Measurements from ENCODE around the gene SNRPB2. TPM values are rescaled to one million over a fixed set of nuclear protein-coding genes. Genes with fewer than 3 reads are reported as not detected.

SNRPB2 gene
- total RNA-seq, 1 experiment from 2014 or later, result 78.4 TPM

GRCh38 chr20:16759181-16759563, 29.3 kb downstream of the SNRPB2 start:
- H3K79me2 ChIP-seq (ENCODE audit: insufficient read depth, low read length), result no peaks in the 10 kb centered on the region
- peaks cover 16% of the 10 kb centered on the region; the same call in 1 of the 2 replicates for H3K27me3 ChIP-seq (ENCODE audit: insufficient read depth, low read length)
- no peak overlapping the region for H3K9ac ChIP-seq (ENCODE audit: low read length)
- 0 out of 4 replicates have a peak, but pooled peaks cover 0 to 6% of the 10 kb centered on the region in 2 experiments for H3K4me1 ChIP-seq (ENCODE audit: control insufficient read depth in 1 of 2, insufficient read depth in 2 of 2, low read length in 2 of 2)
- no peak overlapping the region for H3K27ac ChIP-seq (ENCODE audit: low read depth, low read length)
- DNase-seq (ENCODE audit: low read depth, low spot score) (no peak), ATAC-seq (no peak)
- H3K4me2 ChIP-seq (ENCODE audit: low read length), result no peak overlapping the region
- H3K9me2 ChIP-seq (ENCODE audit: insufficient read depth), result no peaks in the 10 kb centered on the region
- H2AFZ ChIP-seq (ENCODE audit: low read depth, low read length, poor library complexity, severe bottlenecking), result no peak overlapping the region
- H3K9me3 ChIP-seq (ENCODE audit: control insufficient read depth in 1 of 2, insufficient read depth in 1 of 2, low read depth in 1 of 2, low read length in 2 of 2), result no peaks in the 10 kb centered on the region
- H3K36me3 ChIP-seq (ENCODE audit: control insufficient read depth in 1 of 2, insufficient read depth in 2 of 2, low read length in 2 of 2), result no peaks in the 10 kb centered on the region
- H4K20me1 ChIP-seq (ENCODE audit: insufficient read depth), result no peaks in the 10 kb centered on the region
- no TSS peak for BruUV-seq (replicated peaks)
- RAD21 ChIA-PET (ENCODE audit: low non-redundant PET in 1 of 2, low total read pairs in 2 of 2, uncharacterized antibody in 2 of 2, unreplicated experiment in 2 of 2), result no interaction called here
- TF ChIP-seq TCF7L2 (IDR thresholded peaks at IDR 0.05; ENCODE audit: borderline replicate concordance, extremely low read depth, insufficient read depth, insufficient read length) (no peak), MAX (IDR thresholded peaks at IDR 0.05) (no peak), ZBTB33 (IDR thresholded peaks at IDR 0.05; ENCODE audit: extremely low read depth, insufficient replicate concordance, low read length) (no peak), SRF (IDR thresholded peaks at IDR 0.05; ENCODE audit: low read depth) (no peak), JUND (IDR thresholded peaks at IDR 0.05) (no peak), SIN3A (IDR thresholded peaks at IDR 0.05; ENCODE audit: low read depth) (no peak), YY1 (IDR thresholded peaks at IDR 0.05; ENCODE audit: extremely low read depth, insufficient replicate concordance, low read depth, low read length) (no peak), ZNF274 (IDR thresholded peaks at IDR 0.05; ENCODE audit: low read depth, low read length) (no peak), EZH2phosphoT487 (IDR thresholded peaks at IDR 0.05; ENCODE audit: borderline replicate concordance) (no peak), REST (IDR thresholded peaks at IDR 0.05; ENCODE audit: low read depth) (no peak)
- no peak overlapping the region for H3K4me3 ChIP-seq (replicated peaks in 1 of 2; ENCODE audit: low read depth in 1 of 2, low read length in 2 of 2)
- intact Hi-C loops (cut with micrococcal nuclease), result no loop called here
- POLR2A ChIA-PET, result no interaction called here
- CTCF ChIA-PET, result no interaction called here
